Natural killer cell (primary cell): ENCODE measurements around the gene PTK7. TPM values are rescaled to one million over a fixed set of nuclear protein-coding genes. Genes with fewer than 3 reads are reported as not detected.
A peak's percentile ranks its signal among the peaks of the same experiment; 100 is the strongest.

Source experiments
- ATAC-seq, 3 donors: fragments of 150-1000 bp in 2 of 3; fragments of 200-7000 bp in 1 of 3; cut with Tn5 transposase; 1 replicate in 1 of 3; 2 replicates in 2 of 3; pipeline ENCODE4 v1.10.0; 2021; ENCODE audit warnings: mild to moderate bottlenecking in 2 of 3, moderate library complexity in 2 of 3
- DNase-seq, 2 donors: peaks; one replicate each; pipeline versions ENCODE4 v3.0.0 to v3.0.0-alpha.2; 2013 to 2021; ENCODE audit warnings: mixed read lengths in 1 of 2
- H3K27ac ChIP-seq: one replicate; pipeline ENCODE4 v1.5.1; 2013; ENCODE audit warnings: mild to moderate bottlenecking, low read length
- H3K27me3 ChIP-seq: one replicate; pipeline ENCODE4 v1.6.1; 2013; ENCODE audit warnings: low read length; ENCODE audit not compliant: control insufficient read depth, insufficient read depth
- H3K36me3 ChIP-seq: one replicate; pipeline ENCODE4 v1.6.1; 2013; ENCODE audit warnings: low read length; ENCODE audit not compliant: control insufficient read depth, insufficient read depth
- H3K4me1 ChIP-seq: one replicate; pipeline ENCODE4 v1.6.1; 2013; ENCODE audit warnings: low read length; ENCODE audit not compliant: control insufficient read depth, insufficient read depth
- H3K4me3 ChIP-seq: one replicate; pipeline ENCODE4 v1.5.1; 2013; ENCODE audit warnings: low read length
- H3K9me3 ChIP-seq: one replicate; pipeline ENCODE4 v1.6.1; 2013; ENCODE audit warnings: low read length; ENCODE audit not compliant: control insufficient read depth, insufficient read depth
- H3K27ac Mint-ChIP-seq, 2 donors: one replicate each; pipeline ENCODE4 v1.8.0; 2022; ENCODE audit warnings: mild to moderate bottlenecking in 2 of 2, mixed read lengths in 2 of 2, moderate library complexity in 1 of 2
- H3K27me3 Mint-ChIP-seq, 2 donors: one replicate each; pipeline ENCODE4 v1.8.0; 2022; ENCODE audit warnings: low read depth in 2 of 2, mixed read lengths in 2 of 2
- H3K36me3 Mint-ChIP-seq: one replicate; pipeline ENCODE4 v1.8.0; 2022; ENCODE audit warnings: mixed read lengths
- H3K4me1 Mint-ChIP-seq, 2 donors: one replicate each; pipeline ENCODE4 v1.8.0; 2022; ENCODE audit warnings: mixed read lengths in 2 of 2
- H3K4me3 Mint-ChIP-seq: one replicate; pipeline ENCODE4 v1.8.0; 2022; ENCODE audit warnings: mild to moderate bottlenecking, moderate library complexity, mixed read lengths
- H3K9me3 Mint-ChIP-seq, 2 donors: one replicate each; pipeline ENCODE4 v1.8.0; 2022; ENCODE audit warnings: mixed read lengths in 2 of 2
- CTCF ChIP-seq: fragments of 200-600 bp; IDR thresholded peaks from one replicate; pipeline ENCODE4 v1.8.0; 2022; ENCODE audit warnings: antibody characterized with exemption
- WGBS: methylation state at CpG from one replicate; pipeline ENCODE4 v1.1.7; 2013; ENCODE audit warnings: missing lambda C conversion rate; ENCODE audit not compliant: insufficient coverage; 5-methylcytosine and 5-hydroxymethylcytosine counted together
- intact Hi-C: fragments of 100-400 bp; cut with micrococcal nuclease; formaldehyde crosslinking; loops from one replicate; pipeline ENCODE4 v1.14.2; 2022
- total RNA-seq, 4 donors: library from RNA; stranded (reverse); fragments of 120-200 nt in 1 of 4; gene quantifications; one replicate each; pipeline versions ENCODE4 v1.2.3 to v1.2.4, GENCODE V29; 2013 to 2022

PTK7 gene
- total RNA-seq, 3 donors from 2014 or later (not counting 1 experiment from before 2014, with no cell fraction given), result 1.7 to 5.6 (median 2.8) TPM

DNA sequence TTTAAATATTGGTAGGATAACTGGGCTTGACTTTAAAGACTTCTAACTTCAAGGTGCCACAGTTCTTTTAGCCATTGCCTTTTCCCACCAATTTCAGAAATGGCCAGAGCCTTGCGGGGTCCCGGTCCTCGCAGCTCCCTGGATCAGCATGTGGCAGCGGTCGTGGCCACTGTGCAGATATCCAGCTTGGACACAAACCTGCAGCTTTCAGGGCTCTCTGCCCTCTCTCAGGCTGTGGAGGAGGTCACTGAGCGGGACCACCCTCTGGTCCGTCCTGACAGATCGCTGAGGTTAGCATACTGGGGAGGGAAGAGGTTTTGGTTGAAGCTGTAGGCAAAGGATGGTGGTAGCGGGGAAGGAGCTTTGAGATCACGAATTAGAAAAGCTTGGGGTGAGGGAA, 112.3 kb downstream of the PTK7 start:
- Histone ChIP-seq H3K27me3 (no peaks in the 10 kb centered on the region), H3K36me3 (peaks cover 48% of the 10 kb centered on the region), H3K4me3 (no peak overlapping the region), H3K27ac (no peak overlapping the region), H3K4me1 (peaks cover 2% of the 10 kb centered on the region), H3K9me3 (no peaks in the 10 kb centered on the region)
- WGBS, result 97% methylated on average over 10 of the region's 10 CpGs
- Mint-ChIP-seq H3K4me3 (no peak overlapping the region), H3K27me3 (no peaks in the 10 kb centered on the region), H3K27ac (no peak overlapping the region), H3K9me3 (no peaks in the 10 kb centered on the region), H3K36me3 (no peaks in the 10 kb centered on the region), H3K4me1 (peaks cover 29 to 30% of the 10 kb centered on the region in 2 donors)
- no peak for ATAC-seq
- no peak for DNase-seq
- intact Hi-C loops, result no loop called here
- TF ChIP-seq CTCF, result no peak

DNA sequence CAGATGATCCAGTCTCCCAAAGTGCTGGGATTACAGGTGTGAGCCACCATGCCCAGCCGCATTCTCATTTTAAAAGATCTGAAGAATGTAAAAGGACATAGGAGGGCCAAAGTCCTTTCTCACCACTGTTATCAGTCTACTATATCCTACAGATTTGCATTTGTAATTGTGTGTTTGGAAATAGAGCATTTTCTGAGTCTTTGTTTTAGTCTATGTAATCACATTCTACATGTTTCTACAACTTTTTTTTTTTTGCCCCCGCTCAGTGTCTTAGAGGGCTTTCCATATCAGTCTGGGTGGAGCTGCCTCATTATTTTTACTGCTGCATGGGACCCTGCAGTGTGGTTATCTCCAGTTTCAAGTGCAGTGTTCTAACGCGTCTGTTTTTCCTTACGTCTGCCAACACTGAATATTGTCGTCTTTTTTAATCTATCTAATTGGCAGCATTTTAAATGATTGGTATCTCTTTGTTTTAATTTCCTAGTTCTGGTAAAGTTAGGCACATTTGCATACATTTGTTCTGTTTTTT, 113.7 kb downstream of the PTK7 start:
- intact Hi-C loops, result no loop called here
- ATAC-seq (no peak), DNase-seq (no peak)
- no peaks in the 10 kb centered on the region for H3K9me3 Mint-ChIP-seq
- no peaks in the 10 kb centered on the region for H3K9me3 ChIP-seq
- no peak overlapping the region for H3K4me3 Mint-ChIP-seq
- TF ChIP-seq CTCF, result no peak
- peaks cover 52% of the 10 kb centered on the region for H3K36me3 ChIP-seq
- H3K4me1 Mint-ChIP-seq, result peaks cover 15 to 16% of the 10 kb centered on the region in 2 donors
- H3K27ac Mint-ChIP-seq, result no peak overlapping the region
- H3K36me3 Mint-ChIP-seq, result no peaks in the 10 kb centered on the region
- no peaks in the 10 kb centered on the region for H3K27me3 ChIP-seq
- H3K27me3 Mint-ChIP-seq, result no peaks in the 10 kb centered on the region
- 98% methylated on average over 5 of the region's 6 CpGs for WGBS
- no peaks in the 10 kb centered on the region for H3K4me1 ChIP-seq
- no peak overlapping the region for H3K4me3 ChIP-seq
- no peak overlapping the region for H3K27ac ChIP-seq

- WGBS, result 98% methylated on average over 9 of the region's 9 CpGs
- no peak overlapping the region for H3K4me3 ChIP-seq
- intact Hi-C loops, result no loop called here
- H3K36me3 ChIP-seq, result peaks cover 46% of the 10 kb centered on the region
- Mint-ChIP-seq H3K9me3 (no peaks in the 10 kb centered on the region), H3K4me1 (peaks cover 5% of the 10 kb centered on the region in 2 donors), H3K4me3 (no peak overlapping the region), H3K36me3 (peaks cover 10% of the 10 kb centered on the region), H3K27ac (peak overlapping the region in 1 of 2 donors; percentile 15), H3K27me3 (no peaks in the 10 kb centered on the region)
- no peaks in the 10 kb centered on the region for H3K4me1 ChIP-seq
- H3K27me3 ChIP-seq, result no peaks in the 10 kb centered on the region
- H3K9me3 ChIP-seq, result no peaks in the 10 kb centered on the region
- no peak for TF ChIP-seq CTCF
- no peak for ATAC-seq
- H3K27ac ChIP-seq, result no peak overlapping the region
- DNase-seq, result no peak
Observed at GRCh38 chr6:43192911-43193310, 116.8 kb downstream of the PTK7 start.

DNA sequence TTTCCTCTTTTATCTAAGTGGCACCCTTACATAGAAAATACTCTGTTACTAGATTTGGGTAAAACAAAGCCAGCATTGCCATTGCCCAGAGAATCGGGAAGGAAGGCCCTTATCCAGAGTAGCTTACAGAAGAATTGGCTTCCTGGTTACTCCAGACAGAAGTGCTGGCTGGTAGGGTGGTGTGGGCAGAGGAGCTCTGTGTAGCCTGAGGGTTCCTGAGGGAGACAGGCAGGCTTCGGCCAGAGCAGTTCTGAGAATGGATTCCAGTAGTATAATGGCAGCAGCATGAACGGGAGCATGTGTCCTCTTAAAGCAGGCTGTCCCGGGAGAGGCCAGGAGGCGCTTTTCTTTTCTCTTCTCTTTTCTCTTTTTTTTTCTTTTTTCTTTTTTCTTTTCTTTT, 117.8 kb downstream of the PTK7 start:
- peaks cover 0 to 5% of the 10 kb centered on the region in 2 donors for H3K4me1 Mint-ChIP-seq
- DNase-seq, result no peak

More for the DNA sequence above, 117.8 kb downstream of the PTK7 start:
- H3K4me3 Mint-ChIP-seq, result no peak overlapping the region
- Histone ChIP-seq H3K4me3 (no peak overlapping the region), H3K4me1 (no peaks in the 10 kb centered on the region), H3K36me3 (peaks cover 39% of the 10 kb centered on the region), H3K27me3 (no peaks in the 10 kb centered on the region), H3K27ac (no peak overlapping the region), H3K9me3 (no peaks in the 10 kb centered on the region)
- no peaks in the 10 kb centered on the region for H3K27me3 Mint-ChIP-seq
- no peaks in the 10 kb centered on the region for H3K9me3 Mint-ChIP-seq
- H3K36me3 Mint-ChIP-seq, result peaks cover 10% of the 10 kb centered on the region
- no peak for TF ChIP-seq CTCF
- ATAC-seq, result no peak
- no peak overlapping the region for H3K27ac Mint-ChIP-seq
- WGBS, result 99% methylated on average over 5 of the region's 5 CpGs
- intact Hi-C loops, result no loop called here
